Heart right ventricle (tissue), 16 donors: ENCODE measurements around the gene NAP1L3. TPM values are rescaled to one million over a fixed set of nuclear protein-coding genes. Genes with fewer than 3 reads are reported as not detected.

Source experiments
- ATAC-seq, 8 donors: fragments of 200-7000 bp; cut with Tn5 transposase; one replicate each; pipeline ENCODE4 v1.9.1; 2020; ENCODE audit warnings: mild to moderate bottlenecking in 8 of 8, moderate library complexity in 8 of 8, moderate number of reproducible peaks in 1 of 8
- DNase-seq, 2 donors: peaks; one replicate each; pipeline ENCODE4 v3.0.0-alpha.2; 2020
- H3K27ac ChIP-seq, 10 donors: fragments of 200-600 bp; sonication (generic) in 2 of 10; one replicate each; pipeline versions ENCODE4 v1.5.0 to v1.8.0; 2020 to 2022; ENCODE audit warnings: mild to moderate bottlenecking in 3 of 10
- H3K27me3 ChIP-seq, 7 donors: fragments of 200-600 bp; one replicate each; pipeline ENCODE4 v1.8.0; 2021 to 2022; ENCODE audit warnings: mild to moderate bottlenecking in 2 of 7
- H3K36me3 ChIP-seq, 9 donors: fragments of 200-600 bp; sonication (generic) in 1 of 9; one replicate each; pipeline versions ENCODE4 v1.5.0 to v1.8.0; 2020 to 2022; ENCODE audit warnings: mild to moderate bottlenecking in 2 of 9
- H3K4me1 ChIP-seq, 9 donors: fragments of 200-600 bp; sonication (generic) in 1 of 9; one replicate each; pipeline versions ENCODE4 v1.5.0 to v1.8.0; 2020 to 2022; ENCODE audit warnings: mild to moderate bottlenecking in 4 of 9
- H3K4me3 ChIP-seq, 10 donors: fragments of 200-600 bp; sonication (generic) in 2 of 10; one replicate each; pipeline versions ENCODE4 v1.5.0 to v1.8.0; 2020 to 2022; ENCODE audit warnings: mild to moderate bottlenecking in 7 of 10, moderate library complexity in 2 of 10
- H3K9me3 ChIP-seq, 11 donors: fragments of 200-600 bp in 10 of 11; sonication (generic) in 2 of 11; one replicate each; pipeline versions ENCODE4 v1.5.0 to v1.8.0; 2013 to 2022; ENCODE audit warnings: mild to moderate bottlenecking in 2 of 11, control low read depth in 1 of 11, moderate library complexity in 1 of 11
- CTCF ChIP-seq, 9 donors: fragments of 200-600 bp; sonication (generic) in 2 of 9; IDR thresholded peaks; one replicate each; pipeline versions ENCODE4 v1.5.0 to v1.8.0; 2021 to 2022; ENCODE audit warnings: antibody characterized with exemption in 9 of 9, mild to moderate bottlenecking in 5 of 9, moderate library complexity in 1 of 9
- WGBS, 2 donors: extraction: QIAGEN DNeasy Blood & Tissue Kit; methylation state at CpG; one replicate each; pipeline ENCODE4 v1.1.7; 2013; ENCODE audit warnings: inconsistent platforms in 1 of 2; 5-methylcytosine and 5-hydroxymethylcytosine counted together
- intact Hi-C, 10 donors: fragments of 100-400 bp; cut with DNase I; formaldehyde crosslinking; loops; one replicate each; pipeline versions ENCODE4 v1.11.1 to v1.14.2; 2022
- polyA plus RNA-seq, 2 donors: library from polyadenylated mRNA; stranded (reverse); fragments of 200-250 nt; gene quantifications; one replicate each; pipeline ENCODE4 v1.2.3, GENCODE V29; 2013
- total RNA-seq, 10 donors: library from RNA; stranded (reverse); fragmentation: NEBNext Ultra II Directional in 3 of 10; extraction: Animal tissue kit (Norgen Biotek cat#: 25700) in 3 of 10; gene quantifications; one replicate each; pipeline versions ENCODE4 v1.2.1 to v1.2.4, GENCODE V29; 2021 to 2023
- donor health status: Arrhythmogenic right ventricular cardiomyopathy.
- donor health status: ischemic (EF 13 %, LVEDD 7.1; RV severe dilation, severe dysfunction).
- donor health status: healthy with polysubstance abuse.
- donor health status: DM: no; HTN: yes; CAD: no.
- donor health status: DM: no; HTN: no; CAD: no.
- donor health status: ischemic (EF 25% LVEDD 6.9; RV normal size, moderate dysfunction).
- donor health status: ischemic (EF 25% LVEDD 5.7; RV mildly dilated, moderate dysfunction).
- donor health status: healthy.
- donor health status: DM: yes; HTN: yes; CAD: no.
- donor health status: Ischemic cardiomyopathy.
- donor health status: ischemic (EF 35%, LVEDD 5.7; RV mildly dilated, moderate dysfunction).
- donor health status: nonischemic (EF 11% LVEDD 7.7; RV severe dilation, severe dysfunction).
- donor health status: DM: yes; HTN: yes; CAD: no.
- donor health status: PGD.
- donor health status: ischemic (EF 29% LVEDD 5.4; RV normal size, mild dysfunction).
- donor health status: nonischemic (EF 23%, LVEDD 6.1; RV moderate dilation, normal function).

NAP1L3 gene
- total and polyA plus RNA-seq, 12 donors, result 0.25 to 15.7 (median 3.9) TPM

- no peaks in the 10 kb centered on the region for H3K36me3 ChIP-seq
- no peak overlapping the region for H3K4me3 ChIP-seq
- no peak for DNase-seq
These were observed 35.8 kb downstream of the NAP1L3 start for GRCh38 chrX:93637591-93637990.

More at GRCh38 chrX:93637591-93637990, 35.8 kb downstream of the NAP1L3 start:
- ATAC-seq, result no peak
- WGBS, 2 donors, result 81 to 96% methylated on average over 2 of the region's 2 CpGs
- H3K27me3 ChIP-seq, result peaks cover 0 to 4% (median 0%) of the 10 kb centered on the region in 7 donors
- intact Hi-C loops, result no loop called here
- no peak for TF ChIP-seq CTCF (IDR thresholded peaks at IDR 0.05)
- H3K27ac ChIP-seq, result no peak overlapping the region
- H3K9me3 ChIP-seq, result peaks cover 0 to 16% (median 0%) of the 10 kb centered on the region in 11 donors
- H3K4me1 ChIP-seq, result no peaks in the 10 kb centered on the region

Other genes starting within 250 kb of the NAP1L3 start
- 1 to 10 TPM in 1 of 10 donors, under 1 TPM in 6, not detected in 3; 0.10 to 1.4 (median 0.32) TPM for gene FAM133A, start 628 bp upstream of the NAP1L3 start, total RNA-seq
- gene FAM133A, start 628 bp upstream of the NAP1L3 start, polyA plus RNA-seq, result under 1 TPM; 0.01 to 0.29 TPM